KOPT-K1 (cell line): ENCODE results near the gene KPNA1.
A peak's percentile ranks its signal among the peaks of the same experiment; 100 is the strongest.

Source experiments
- H3K27ac ChIP-seq: fragments of 200-600 bp; sonication (generic); 2 replicates; pipeline ENCODE4 v1.5.1; 2016; ENCODE audit warnings: antibody characterized with exemption, mild to moderate bottlenecking, low read depth, low read length; ENCODE audit not compliant: poor library complexity, severe bottlenecking
- H3K36me3 ChIP-seq: fragments of 200-600 bp; sonication (generic); 2 replicates; pipeline ENCODE4 v1.5.1; 2017; ENCODE audit warnings: antibody characterized with exemption, mild to moderate bottlenecking, low read length, moderate library complexity; ENCODE audit not compliant: insufficient read depth
- H3K9me3 ChIP-seq: fragments of 200-600 bp; sonication (generic); 2 replicates; pipeline ENCODE4 v1.5.1; 2017; ENCODE audit warnings: antibody characterized with exemption, low read length, mild to moderate bottlenecking; ENCODE audit not compliant: insufficient read depth, poor library complexity, severe bottlenecking

Gene KPNA1

GRCh38 chr3:122427857-122428471, 86.8 kb downstream of the KPNA1 start:
- Histone ChIP-seq H3K27ac (no peak overlapping the region), H3K9me3 (no peaks in the 10 kb centered on the region), H3K36me3 (peaks cover 93% of the 10 kb centered on the region)

DNA sequence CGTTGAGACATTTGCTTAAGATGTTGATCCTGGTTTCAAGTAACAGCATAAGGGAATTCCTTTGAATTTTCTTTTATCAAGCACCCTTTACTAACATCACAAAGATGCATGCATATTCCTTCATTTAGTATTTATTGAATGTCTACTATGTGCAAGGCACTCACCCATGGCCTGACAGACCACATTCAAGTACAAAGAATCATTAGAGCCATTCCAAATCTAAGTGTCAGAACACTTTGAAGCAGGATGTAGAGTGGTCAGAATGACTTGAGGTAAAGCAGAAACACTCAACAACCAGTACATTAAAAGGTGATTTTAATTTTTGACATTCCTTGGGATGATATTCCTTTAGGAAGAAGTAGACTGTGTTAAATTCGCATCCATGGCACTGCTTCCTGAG, 92.9 kb downstream of the KPNA1 start:
- Histone ChIP-seq H3K27ac (no peak overlapping the region), H3K36me3 (peaks cover 59% of the 10 kb centered on the region), H3K9me3 (no peaks in the 10 kb centered on the region)

DNA sequence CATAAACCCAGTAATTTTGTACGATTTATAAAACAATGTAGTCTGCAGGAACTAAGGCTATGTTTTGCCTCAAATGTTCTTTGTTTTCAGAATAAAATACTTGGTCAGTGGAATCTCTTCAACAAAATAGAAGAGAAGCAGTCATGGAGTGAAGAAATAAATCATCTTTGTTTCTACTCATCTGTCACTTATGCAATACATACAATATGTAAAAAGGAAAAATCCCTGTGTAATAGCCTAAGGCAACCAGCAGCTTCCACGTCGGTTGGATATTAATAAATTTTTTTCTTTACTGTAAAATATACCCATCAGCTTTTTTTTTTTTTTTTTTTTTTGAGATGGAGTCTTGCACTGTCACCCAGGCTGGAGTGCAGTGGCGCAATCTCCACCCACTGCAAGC, 93.6 kb downstream of the KPNA1 start:
- Histone ChIP-seq H3K9me3 (no peaks in the 10 kb centered on the region), H3K27ac (no peak overlapping the region), H3K36me3 (peaks cover 52% of the 10 kb centered on the region)

DNA sequence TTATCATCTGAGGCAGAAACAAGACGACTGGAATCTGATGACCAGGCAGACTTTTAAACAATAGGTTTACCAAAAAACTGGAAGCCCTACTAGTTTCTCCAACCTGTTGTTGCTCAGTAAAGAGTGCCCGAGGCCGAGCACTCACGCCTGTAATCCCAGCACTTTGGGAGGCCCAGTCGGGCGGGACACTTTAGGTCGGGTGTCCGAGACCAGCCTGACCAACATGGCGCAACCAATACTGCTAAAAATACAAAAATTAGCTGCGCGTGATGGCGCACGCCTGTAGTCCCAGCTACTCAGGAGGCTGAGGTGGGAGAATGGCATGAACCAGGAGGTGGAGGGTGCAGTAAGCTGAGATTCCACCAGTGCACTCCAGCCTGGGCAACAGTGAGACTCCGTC, 97.8 kb downstream of the KPNA1 start:
- Histone ChIP-seq H3K9me3 (no peaks in the 10 kb centered on the region), H3K36me3 (peaks cover 35% of the 10 kb centered on the region)

GRCh38 chr3:122415762-122416654, 98.7 kb downstream of the KPNA1 start, which contains the start of gene WDR5B:
Gene WDR5B, minus strand, starts transcription at chr3:122416062. Its CDS starts 534 bp downstream, at chr3:122415528.
- H3K36me3 ChIP-seq: peaks cover 38% of the 10 kb centered on the region

More for the DNA sequence above, 97.8 kb downstream of the KPNA1 start:
- peak overlapping the region; percentile 87 for H3K27ac ChIP-seq

DNA sequence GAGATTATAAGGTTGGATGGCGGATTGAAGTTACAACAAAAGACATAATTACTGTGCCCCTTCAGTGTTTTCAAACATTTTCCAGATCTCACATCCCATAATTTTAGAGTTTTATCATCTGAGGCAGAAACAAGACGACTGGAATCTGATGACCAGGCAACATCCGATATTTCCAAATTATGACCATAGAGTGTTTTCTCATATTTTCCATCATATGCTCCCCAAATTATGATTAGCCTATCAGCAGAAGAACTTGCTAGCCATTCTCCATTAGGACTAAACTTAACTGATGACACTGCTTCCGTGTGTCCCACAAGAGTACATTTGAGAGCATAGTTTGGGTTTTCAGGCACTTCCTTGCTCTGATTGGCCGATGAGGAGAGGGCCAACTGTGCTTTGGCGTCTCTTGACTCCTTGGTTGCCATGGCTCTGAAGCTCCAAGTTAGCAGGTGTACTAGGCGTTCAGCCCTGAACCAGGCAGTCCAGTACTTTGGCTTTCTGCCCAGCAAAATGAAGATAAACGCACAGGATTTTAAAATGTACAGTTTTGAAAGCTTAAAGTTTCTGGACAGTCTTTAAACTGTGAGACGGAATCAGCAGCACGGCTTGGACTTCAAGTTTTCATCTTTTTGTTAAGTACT, 99.5 kb downstream of the KPNA1 start:
- H3K9me3 ChIP-seq: no peaks in the 10 kb centered on the region
- H3K27ac ChIP-seq: peak overlapping the region; percentile 87
- peaks cover 44% of the 10 kb centered on the region for H3K36me3 ChIP-seq

More at GRCh38 chr3:122415762-122416654, 98.7 kb downstream of the KPNA1 start, which contains the start of gene WDR5B:
- H3K27ac ChIP-seq: peak within 1 kb of the TSS; percentile 87
- no peaks in the 10 kb centered on the region for H3K9me3 ChIP-seq

- Histone ChIP-seq H3K27ac (no peak overlapping the region), H3K9me3 (no peaks in the 10 kb centered on the region), H3K36me3 (peaks cover 50% of the 10 kb centered on the region)
Observed at GRCh38 chr3:122414391-122414790, 100.3 kb downstream of the KPNA1 start.

DNA sequence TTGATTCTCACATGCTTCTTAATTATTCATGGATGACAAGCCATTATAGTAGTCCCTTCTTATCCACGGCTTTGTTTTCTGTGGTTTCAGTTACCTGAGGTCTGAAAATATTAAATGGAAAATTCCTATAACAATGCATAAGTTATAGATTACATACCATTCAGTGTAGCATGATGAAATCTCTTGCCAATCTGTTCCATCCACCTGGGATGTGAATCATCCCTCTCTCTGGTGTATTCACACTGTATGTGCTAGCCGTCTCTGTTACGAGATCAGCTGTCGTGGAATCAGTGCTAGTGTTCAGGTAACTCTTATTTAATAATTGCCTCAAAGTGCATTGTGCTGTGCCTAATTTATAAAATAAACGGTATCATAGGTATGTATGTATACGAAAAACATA, 104.1 kb downstream of the KPNA1 start:
- Histone ChIP-seq H3K27ac (no peak overlapping the region), H3K36me3 (peaks cover 87% of the 10 kb centered on the region), H3K9me3 (no peaks in the 10 kb centered on the region)

GRCh38 chr3:122410111-122410510, 104.6 kb downstream of the KPNA1 start:
- no peak overlapping the region for H3K27ac ChIP-seq
- peaks cover 93% of the 10 kb centered on the region for H3K36me3 ChIP-seq

DNA sequence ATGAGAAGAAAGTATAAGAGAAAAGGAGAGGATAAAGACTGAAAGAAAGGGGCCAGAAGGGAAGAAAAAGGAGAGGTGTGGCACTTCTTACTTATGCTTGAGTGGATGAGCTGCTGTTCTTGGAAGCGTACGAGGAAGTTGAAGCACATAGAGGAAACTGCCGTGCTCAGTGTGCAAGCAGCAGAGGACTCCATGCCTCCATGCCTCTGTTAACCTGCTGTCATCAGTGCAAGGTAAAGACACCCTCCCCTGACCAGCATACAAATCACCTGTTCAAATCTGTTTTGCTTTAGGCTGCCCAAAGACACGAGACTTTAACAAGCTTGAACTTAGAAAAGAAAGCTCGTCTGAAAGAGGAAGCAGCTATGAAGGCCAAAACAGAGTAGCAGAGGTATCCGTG, 105.3 kb downstream of the KPNA1 start:
- Histone ChIP-seq H3K9me3 (no peaks in the 10 kb centered on the region), H3K36me3 (peaks cover 99% of the 10 kb centered on the region), H3K27ac (no peak overlapping the region)

More at GRCh38 chr3:122410111-122410510, 104.6 kb downstream of the KPNA1 start:
- no peaks in the 10 kb centered on the region for H3K9me3 ChIP-seq

- Histone ChIP-seq H3K27ac (no peak overlapping the region), H3K9me3 (no peaks in the 10 kb centered on the region), H3K36me3 (peaks cover 100% of the 10 kb centered on the region)
Observed at GRCh38 chr3:122407946-122408345, 106.8 kb downstream of the KPNA1 start.

DNA sequence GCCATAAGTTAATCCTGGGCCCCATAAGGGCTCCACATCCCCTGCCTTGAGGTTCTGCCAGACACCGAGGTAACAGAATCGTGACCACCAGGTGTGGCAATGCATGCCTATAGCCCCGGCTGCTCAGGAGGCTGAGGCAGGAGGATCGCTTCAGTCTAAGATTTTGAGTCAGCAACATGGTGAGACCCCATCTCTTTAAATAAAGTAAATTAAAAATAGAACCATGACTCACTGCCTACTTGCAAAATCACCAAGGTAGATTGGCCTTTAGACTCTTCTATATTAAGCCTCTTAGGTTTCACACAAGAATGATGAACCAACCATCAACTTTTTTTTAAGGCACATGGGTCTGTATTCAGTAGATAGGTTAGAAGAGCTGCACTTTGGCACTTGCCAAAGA, 108.5 kb downstream of the KPNA1 start:
- Histone ChIP-seq H3K27ac (no peak overlapping the region), H3K36me3 (peaks cover 87% of the 10 kb centered on the region), H3K9me3 (no peaks in the 10 kb centered on the region)

DNA sequence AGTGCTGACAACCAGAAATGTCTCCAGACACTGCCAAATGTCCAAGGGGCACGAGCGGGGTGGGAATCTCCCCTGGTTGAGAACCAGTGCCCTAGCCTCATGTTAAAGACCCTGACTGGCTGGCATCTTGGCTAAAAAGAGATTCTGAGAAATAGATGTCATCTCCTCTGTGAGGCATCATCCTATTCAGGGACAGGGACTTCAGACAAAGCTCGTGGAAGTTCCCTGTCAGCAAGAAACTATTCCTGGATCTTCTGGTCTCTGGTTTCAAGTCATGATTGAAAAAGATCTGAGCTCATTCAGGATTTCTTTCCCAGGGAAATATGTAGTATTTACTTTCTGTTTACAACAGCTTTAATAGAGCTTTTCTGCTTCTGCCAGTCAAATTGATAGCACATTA, 109.7 kb downstream of the KPNA1 start:
- peaks cover 75% of the 10 kb centered on the region for H3K36me3 ChIP-seq
- H3K9me3 ChIP-seq: no peaks in the 10 kb centered on the region
- no peak overlapping the region for H3K27ac ChIP-seq

DNA sequence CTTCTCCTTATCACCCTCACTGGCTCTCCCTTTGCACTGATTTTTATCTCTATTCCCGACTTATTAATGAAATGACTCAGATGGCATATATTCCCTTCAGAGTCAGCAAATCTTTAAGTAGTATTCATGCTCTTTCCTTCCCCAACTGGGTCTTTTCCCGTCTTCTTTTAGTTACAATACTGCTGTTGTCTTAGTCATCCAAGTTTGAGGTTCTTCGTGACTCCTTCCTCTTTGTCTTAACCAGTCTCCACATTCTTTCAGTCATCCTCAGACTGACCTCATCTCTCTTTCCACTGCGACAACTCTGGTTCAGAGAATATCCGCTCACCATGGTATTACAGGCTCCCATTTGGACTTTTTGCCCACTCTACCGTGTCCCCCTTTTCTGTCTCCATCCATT, 111.2 kb downstream of the KPNA1 start:
- H3K36me3 ChIP-seq: peaks cover 60% of the 10 kb centered on the region

DNA sequence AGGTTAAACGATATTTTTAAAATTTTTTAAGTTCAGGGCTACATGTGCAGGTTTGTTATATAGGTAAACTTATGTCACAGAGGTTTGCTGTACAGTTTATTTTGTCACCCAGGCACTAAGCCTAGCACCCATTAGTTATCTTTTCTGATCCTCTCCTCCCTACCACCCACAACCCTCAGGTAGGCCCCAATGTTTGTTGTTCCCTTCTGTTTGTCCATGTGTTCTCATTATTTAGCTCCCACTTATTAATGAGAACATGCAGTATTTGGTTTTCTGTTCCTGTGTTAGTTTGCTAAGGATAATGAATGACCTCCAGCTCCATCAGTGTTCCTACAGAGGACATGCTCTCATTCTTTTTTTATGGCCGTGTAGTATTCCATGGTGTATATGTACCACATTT, 115.8 kb downstream of the KPNA1 start:
- no peaks in the 10 kb centered on the region for H3K9me3 ChIP-seq
- no peak overlapping the region for H3K27ac ChIP-seq
- peaks cover 20% of the 10 kb centered on the region for H3K36me3 ChIP-seq

More for the DNA sequence above, 111.2 kb downstream of the KPNA1 start:
- Histone ChIP-seq H3K27ac (no peak overlapping the region), H3K9me3 (no peaks in the 10 kb centered on the region)
